NCI-H2196 (cell line): ENCODE data around the gene HDDC3.

Experiments
- DNase-seq: peaks from one replicate; lab custom pipeline; 2025; ENCODE audit not compliant: unreplicated experiment; lab: John Stamatoyannopoulos, UW

The HDDC3 gene

GRCh38 chr15:90953947-90954711 lies 21.8 kb upstream of the HDDC3 start:
- no peak for DNase-seq

- no peak for DNase-seq
Observed at GRCh38 chr15:90952901-90953677, 20.7 kb upstream of the HDDC3 start.

- no peak for DNase-seq
Observed at GRCh38 chr15:90950676-90951075, 18.3 kb upstream of the HDDC3 start.

GRCh38 chr15:90949979-90950675 lies 17.8 kb upstream of the HDDC3 start:
- no peak for DNase-seq

DNA sequence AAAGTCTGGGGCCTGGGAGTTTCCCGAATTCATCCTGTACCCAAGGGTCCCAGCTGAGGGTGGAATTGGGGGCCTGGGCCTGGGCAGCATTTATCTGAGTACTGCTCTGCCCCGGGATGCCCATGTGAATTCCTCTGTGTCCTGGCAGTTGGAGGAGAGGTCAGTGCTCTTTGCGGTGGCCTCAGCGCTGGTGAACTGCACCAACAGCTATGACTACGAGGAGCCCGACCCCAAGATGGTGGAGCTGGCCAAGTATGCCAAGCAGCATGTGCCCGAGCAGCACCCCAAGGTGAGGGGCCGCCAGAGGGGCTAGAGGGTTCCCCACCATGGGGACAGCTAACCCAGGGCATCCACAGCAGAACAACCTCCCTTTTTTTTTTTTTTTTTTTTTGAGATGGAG lies 16.2 kb upstream of the HDDC3 start:
- DNase-seq: no peak

DNA sequence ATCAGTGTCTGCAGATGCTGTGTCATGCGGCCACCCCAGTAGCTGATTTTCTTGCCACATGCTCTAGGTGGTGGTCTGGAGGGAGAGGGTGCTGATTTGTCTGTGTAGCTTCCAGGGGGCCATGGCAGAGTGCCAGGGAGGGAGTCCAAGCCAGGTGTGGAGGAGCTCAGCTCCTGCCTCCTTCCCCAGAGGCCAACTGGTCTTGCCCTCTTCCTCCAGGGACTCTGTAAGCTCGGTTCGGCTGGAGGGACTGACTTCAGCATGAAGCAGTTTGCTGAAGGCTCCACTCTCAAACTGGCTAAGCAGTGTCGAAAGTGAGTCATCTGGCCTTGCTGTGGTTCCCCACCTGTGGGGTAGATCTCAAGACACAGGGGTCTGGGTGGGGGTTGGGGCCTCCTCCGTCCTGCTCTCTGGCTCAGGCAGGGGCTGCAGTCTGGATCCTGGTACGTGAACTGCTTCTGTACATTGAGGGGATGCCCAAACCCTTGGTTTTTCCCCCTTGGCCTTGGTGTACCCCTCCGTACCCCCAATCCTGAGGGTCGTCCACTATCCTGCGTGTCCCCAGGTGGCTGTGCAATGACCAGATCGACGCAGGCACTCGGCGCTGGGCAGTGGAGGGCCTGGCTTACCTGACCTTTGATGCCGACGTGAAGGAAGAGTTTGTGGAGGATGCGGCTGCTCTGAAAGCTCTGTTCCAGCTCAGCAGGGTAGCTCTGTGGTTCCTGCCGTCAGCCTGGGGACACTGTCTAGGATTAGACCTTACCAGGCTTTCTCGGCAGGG lies 15.4 kb upstream of the HDDC3 start:
- no peak for DNase-seq

DNA sequence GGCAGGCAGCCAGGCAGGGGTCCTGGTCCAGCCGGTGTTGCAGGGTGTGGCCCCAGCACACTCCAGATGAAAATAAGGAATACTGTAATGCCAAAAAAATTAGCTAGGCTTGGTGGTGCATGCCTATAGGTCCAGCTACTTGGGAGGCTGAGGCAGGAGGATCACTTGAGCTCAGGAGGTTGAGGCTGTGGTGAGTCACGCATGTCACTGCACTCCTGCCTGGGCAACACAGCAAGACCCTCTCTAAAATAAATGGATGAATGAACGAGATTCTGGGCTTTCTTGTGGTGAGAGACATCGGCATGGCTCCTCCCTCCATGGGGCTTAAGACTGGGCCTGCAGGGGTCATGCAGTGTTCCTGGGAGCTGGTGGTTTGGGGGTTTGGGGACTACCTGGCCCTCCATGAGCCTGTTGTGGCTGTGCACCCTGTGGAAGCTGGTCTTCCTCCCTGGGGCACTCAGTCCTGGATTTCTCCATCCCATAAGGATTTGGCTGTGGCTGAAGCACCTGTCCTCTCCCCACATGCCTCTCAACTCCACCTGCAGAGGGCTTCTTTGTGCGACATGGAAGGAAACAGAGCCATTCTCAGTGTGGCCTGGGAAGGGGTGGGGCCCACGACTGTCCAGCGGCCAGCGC lies 14.7 kb upstream of the HDDC3 start:
- DNase-seq: no peak

DNA sequence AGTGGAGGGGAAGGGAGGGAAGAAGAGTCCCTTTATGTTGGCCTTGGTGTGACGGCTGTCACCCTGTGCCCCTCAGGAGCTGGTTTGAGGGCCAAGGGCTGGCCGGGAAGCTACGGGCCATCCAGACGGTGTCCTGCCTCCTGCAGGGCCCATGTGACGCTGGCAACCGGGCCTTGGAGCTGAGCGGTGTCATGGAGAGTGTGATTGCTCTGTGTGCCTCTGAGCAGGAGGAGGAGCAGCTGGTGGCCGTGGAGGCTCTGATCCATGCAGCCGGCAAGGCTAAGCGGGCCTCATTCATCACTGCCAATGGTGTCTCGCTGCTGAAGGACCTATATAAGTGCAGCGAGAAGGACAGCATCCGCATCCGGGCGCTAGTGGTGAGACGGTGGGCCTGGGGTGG lies 14.2 kb upstream of the HDDC3 start:
- DNase-seq: no peak

DNA sequence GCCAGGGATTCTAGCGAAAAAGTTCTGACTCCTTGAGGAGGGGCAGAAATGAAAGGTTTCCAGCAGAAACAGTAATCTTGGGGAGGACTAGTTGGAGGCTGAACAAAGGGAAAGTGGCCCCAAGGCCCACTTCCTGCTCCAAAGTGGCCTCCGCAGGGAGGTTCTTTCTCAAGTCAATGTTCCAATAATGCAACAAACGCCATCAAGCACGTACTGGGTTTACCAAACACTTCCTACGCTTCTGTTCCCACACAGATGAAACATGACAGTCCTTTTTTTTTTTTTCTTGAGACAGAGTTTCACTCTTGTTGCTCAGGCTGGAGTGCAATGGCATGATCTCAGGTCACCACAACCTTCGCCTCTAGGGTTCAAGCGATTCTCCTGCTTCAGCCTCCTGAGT lies 12.7 kb upstream of the HDDC3 start:
- DNase-seq: no peak

DNA sequence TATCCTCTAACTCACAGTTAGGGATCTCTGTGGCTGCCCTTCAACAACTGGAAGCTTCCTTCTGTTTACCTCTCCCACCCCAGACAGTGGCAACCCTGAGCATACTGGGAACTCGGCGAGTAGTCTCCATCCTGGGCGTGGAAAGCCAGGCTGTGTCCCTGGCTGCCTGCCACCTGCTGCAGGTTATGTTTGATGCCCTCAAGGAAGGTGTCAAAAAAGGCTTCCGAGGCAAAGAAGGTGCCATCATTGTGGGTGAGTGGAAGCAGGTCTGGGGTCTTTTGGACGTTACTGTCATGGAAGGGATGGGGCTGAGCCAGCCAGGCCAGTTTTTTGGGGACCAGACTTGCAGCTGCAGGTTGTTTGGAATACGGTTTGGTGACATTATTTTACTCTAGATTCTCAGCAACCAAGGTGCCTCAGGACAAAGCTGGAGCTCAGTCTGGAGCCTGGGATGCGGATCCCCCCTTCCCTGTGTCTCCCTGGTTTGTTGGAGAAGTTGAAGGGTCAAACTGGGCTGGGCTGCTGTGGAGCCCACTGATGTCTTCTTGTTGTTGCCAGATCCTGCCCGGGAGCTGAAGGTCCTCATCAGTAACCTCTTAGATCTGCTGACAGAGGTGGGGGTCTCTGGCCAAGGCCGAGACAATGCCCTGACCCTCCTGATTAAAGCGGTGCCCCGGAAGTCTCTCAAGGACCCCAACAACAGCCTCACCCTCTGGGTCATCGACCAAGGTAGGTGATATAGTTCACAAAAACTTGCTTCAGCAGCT lies 10.2 kb upstream of the HDDC3 start:
- DNase-seq: no peak

DNA sequence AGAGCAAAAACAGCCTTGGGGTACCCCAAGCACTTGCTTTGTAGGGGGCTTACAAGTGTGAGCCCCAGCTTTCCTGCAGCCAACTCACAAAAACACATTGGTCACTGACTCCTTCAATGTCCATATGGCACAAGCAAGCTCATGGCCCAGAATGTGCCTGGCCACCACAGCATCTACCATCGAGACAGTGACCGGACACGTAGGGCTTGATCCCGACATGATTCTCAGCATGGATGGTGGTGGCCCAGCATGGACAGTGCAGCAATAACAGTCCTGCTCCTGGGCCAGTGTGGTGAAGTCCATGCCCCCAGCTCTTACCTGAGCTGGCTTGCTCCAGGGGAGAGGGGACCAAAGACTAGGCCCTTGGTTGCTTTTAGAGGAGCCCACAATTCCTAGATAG lies 8.7 kb upstream of the HDDC3 start:
- no peak for DNase-seq

GRCh38 chr15:90939756-90940155 lies 7.4 kb upstream of the HDDC3 start:
- DNase-seq: no peak

GRCh38 chr15:90938261-90938660 lies 5.9 kb upstream of the HDDC3 start:
- no peak for DNase-seq

GRCh38 chr15:90936823-90937222 lies 4.5 kb upstream of the HDDC3 start:
- DNase-seq: no peak

GRCh38 chr15:90934949-90935751 lies 2.8 kb upstream of the HDDC3 start, which contains the start of gene UNC45A:
Gene UNC45A (plus strand): TSS chr15:90935285. CDS start chr15:90935325, 40 bp downstream.
- DNase-seq: peak; percentile 86

GRCh38 chr15:90934256-90934948 lies 2.1 kb upstream of the HDDC3 start:
- DNase-seq: peak; percentile 66

DNA sequence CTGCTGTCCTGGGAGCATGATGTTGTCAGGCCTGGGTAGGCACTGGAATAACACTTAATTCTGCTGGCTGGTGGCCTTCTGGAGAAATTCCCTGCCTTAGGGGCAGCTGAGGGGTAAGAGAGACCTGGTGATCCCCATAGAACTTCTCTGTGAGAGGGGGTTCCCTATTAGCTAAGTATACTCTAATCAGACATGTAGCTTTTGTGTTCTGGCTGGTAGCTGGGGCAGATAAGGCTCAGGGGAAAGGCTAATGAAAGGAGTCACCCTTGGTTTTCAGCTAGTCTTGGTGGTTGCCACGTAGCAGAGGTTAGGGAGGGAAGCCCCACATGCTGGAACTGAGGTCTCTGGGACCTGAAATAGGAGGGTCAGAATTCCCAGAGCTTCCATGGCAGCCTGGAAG lies 952 bp upstream of the HDDC3 start:
- no peak for DNase-seq

DNA sequence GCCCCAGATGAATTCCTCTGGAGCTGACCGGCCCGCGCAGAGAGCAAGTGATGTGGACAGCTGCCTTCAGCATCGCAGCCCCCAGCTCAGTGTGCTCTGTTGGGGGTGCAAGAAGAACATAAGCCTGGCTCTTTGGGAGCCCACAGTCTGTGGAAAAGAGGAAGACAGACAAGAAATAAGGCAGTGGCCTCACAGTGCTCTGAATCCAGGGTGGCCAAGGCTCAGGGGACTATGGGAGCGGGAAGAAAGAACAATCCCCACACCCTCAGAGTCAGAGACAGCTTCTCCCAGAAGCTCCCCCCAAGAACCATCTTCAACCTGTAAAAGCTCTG lies 277 bp upstream of the HDDC3 start:
- DNase-seq: no peak

DNA sequence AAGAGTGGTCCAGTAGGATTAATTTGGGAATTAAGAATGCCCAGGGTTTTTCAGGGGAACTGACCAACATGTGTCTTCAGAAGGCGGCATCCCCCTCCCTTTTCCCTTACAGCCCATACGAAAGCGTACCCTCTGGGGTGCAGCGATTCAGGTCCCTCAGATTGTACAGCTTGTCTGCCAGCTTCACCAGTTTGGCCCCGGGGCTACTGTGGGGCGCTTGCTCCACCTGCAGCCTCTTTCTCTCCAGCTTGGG lies 848 bp downstream of the HDDC3 start:
- DNase-seq: no peak
